GM18511 (cell line): ENCODE measurements around the gene SDE2.
"Not testable (repeated sequence)": the region's sequence is repeated elsewhere in the genome, so short reads cannot be mapped to it uniquely, and the experiment has no call there.

Experiments used
- ATAC-seq: cut with Tn5 transposase; IDR thresholded peaks from one replicate; pipeline ENCODE4 v1.9.1; 2021; ENCODE audit warnings: mild to moderate bottlenecking, moderate library complexity; ENCODE audit not compliant: unreplicated experiment

Gene SDE2

GRCh38 chr1:226007126-226007892, 8.2 kb upstream of the SDE2 start:
- not testable (repeated sequence) for ATAC-seq

- no peak for ATAC-seq
Observed at GRCh38 chr1:226006686-226007085, 7.5 kb upstream of the SDE2 start.

GRCh38 chr1:226004396-226004795, 5.3 kb upstream of the SDE2 start:
- ATAC-seq: no peak

GRCh38 chr1:226003502-226004170, 4.5 kb upstream of the SDE2 start:
- ATAC-seq: no peak

GRCh38 chr1:226002667-226003501, 3.7 kb upstream of the SDE2 start:
- ATAC-seq: no peak

GRCh38 chr1:226001963-226002666, 3.0 kb upstream of the SDE2 start:
- ATAC-seq: peak; percentile 36

- no peak for ATAC-seq
Observed at GRCh38 chr1:226001088-226001487, 1.9 kb upstream of the SDE2 start.

- not testable (repeated sequence) for ATAC-seq
Observed at GRCh38 chr1:226000493-226001081, 1.4 kb upstream of the SDE2 start.

GRCh38 chr1:225999912-226000337, 782 bp upstream of the SDE2 start:
- peak; percentile 54 for ATAC-seq

GRCh38 chr1:225998560-225999226, 450 bp downstream of the SDE2 start:
- peak; percentile 9 for ATAC-seq

GRCh38 chr1:225996946-225997545, 2.1 kb downstream of the SDE2 start:
- no peak for ATAC-seq

- no peak for ATAC-seq
Observed at GRCh38 chr1:225995919-225996864, 3.0 kb downstream of the SDE2 start.

GRCh38 chr1:225990705-225991464, 8.3 kb downstream of the SDE2 start:
- peak; percentile 58 for ATAC-seq

- ATAC-seq: no peak
Observed at GRCh38 chr1:225987491-225988316, 11.4 kb downstream of the SDE2 start.

- ATAC-seq: no peak
Observed at GRCh38 chr1:225981714-225982113, 17.4 kb downstream of the SDE2 start.

GRCh38 chr1:225980005-225980836, 18.9 kb downstream of the SDE2 start:
- no peak for ATAC-seq
